ENCODE measurements around the gene RDM1. TPM values are rescaled to one million over a fixed set of nuclear protein-coding genes. Genes with fewer than 3 reads are reported as not detected.

The RDM1 gene
- total RNA-seq, 1 donor from 2014 or later, result 0.35 TPM

DNA sequence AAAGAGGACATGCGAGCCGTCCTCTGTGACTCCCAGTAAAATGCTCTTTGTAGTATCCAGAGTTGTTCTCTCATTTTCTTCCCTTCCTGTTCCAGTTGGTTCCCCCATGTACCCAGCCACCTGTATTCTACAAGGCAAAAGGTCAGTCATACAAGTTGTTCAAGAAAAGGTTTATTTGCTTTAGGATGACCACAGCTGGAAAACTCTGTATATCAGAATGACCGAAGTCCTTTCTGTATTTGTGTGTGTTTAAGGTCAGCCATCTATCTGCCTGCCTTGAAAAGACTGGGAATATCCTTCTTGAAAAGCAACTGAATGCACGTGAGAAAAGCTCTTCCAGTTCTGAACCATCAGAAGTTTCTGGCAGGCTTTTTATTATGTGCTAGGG is 42.4 kb upstream of the RDM1 start:
- Mint-ChIP-seq H3K9me3 (ENCODE audit: low read depth) (no peaks in the 10 kb centered on the region), H3K27ac (ENCODE audit: unreplicated experiment) (no peak overlapping the region), H3K4me1 (ENCODE audit: low read depth) (peaks cover 11% of the 10 kb centered on the region), H3K36me3 (ENCODE audit: low read depth) (no peaks in the 10 kb centered on the region), H3K27me3 (ENCODE audit: low read depth) (peaks cover 3% of the 10 kb centered on the region), H3K4me3 (ENCODE audit: unreplicated experiment) (no peak overlapping the region)
- DNase-seq (ENCODE audit: low spot score), result no peak
- no peak for TF ChIP-seq CTCF (IDR thresholded peaks at IDR 0.05)

DNA sequence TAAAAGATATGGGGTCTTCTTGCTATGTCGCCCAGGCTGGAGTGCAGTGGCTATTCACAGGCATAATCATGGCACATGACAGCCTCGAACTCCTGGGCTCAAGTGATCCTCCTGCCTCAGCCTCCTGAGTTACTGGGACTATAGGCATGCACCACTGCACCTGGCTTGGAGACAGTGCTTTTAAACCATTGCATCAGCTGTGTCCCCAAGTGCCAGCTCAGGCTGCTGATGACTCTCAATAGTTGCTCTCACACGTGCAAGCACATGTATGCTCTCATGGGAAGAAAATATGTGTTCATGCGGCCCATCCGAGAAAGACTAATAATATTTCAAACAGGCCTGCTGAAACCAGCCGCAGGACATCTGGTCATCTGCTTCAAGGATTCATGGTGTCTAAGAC is 42.0 kb upstream of the RDM1 start:
- DNase-seq (ENCODE audit: low spot score), result no peak
- Mint-ChIP-seq H3K27me3 (ENCODE audit: low read depth) (peaks cover 4% of the 10 kb centered on the region), H3K4me3 (ENCODE audit: unreplicated experiment) (no peak overlapping the region), H3K36me3 (ENCODE audit: low read depth) (no peaks in the 10 kb centered on the region), H3K9me3 (ENCODE audit: low read depth) (no peaks in the 10 kb centered on the region), H3K4me1 (ENCODE audit: low read depth) (peaks cover 11% of the 10 kb centered on the region), H3K27ac (ENCODE audit: unreplicated experiment) (no peak overlapping the region)
- TF ChIP-seq CTCF (IDR thresholded peaks at IDR 0.05), result no peak

DNA sequence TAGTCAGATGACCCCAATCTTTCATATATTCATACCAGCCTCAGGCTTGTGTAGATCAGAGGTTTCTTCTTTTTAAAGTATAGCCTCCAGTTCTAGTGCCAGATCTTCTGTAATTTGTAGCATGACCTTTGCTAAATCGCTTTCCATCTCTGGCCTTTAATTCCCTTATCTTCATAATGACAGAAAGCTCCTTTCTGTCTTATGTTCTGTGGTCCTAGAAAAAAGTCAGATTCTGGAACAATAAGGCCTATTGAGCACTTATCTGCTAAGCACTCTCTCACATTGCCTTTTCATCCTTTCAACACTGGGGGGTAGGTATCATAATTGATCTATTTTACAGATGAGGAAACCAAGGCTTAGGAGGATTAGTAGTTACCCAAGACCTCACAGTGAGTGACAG is 41.5 kb upstream of the RDM1 start:
- no peak overlapping the region for H3K4me3 Mint-ChIP-seq (ENCODE audit: unreplicated experiment)
- peaks cover 4% of the 10 kb centered on the region for H3K27me3 Mint-ChIP-seq (ENCODE audit: low read depth)
- no peak overlapping the region for H3K27ac Mint-ChIP-seq (ENCODE audit: unreplicated experiment)
- H3K36me3 Mint-ChIP-seq (ENCODE audit: low read depth), result no peaks in the 10 kb centered on the region
- TF ChIP-seq CTCF (IDR thresholded peaks at IDR 0.05), result no peak
- H3K9me3 Mint-ChIP-seq (ENCODE audit: low read depth), result no peaks in the 10 kb centered on the region
- peaks cover 11% of the 10 kb centered on the region for H3K4me1 Mint-ChIP-seq (ENCODE audit: low read depth)
- DNase-seq (ENCODE audit: low spot score), result no peak

GRCh38 chr17:35969558-35970380 is 39.2 kb upstream of the RDM1 start:
- Mint-ChIP-seq H3K9me3 (ENCODE audit: low read depth) (no peaks in the 10 kb centered on the region), H3K4me1 (ENCODE audit: low read depth) (peaks cover 11% of the 10 kb centered on the region), H3K27ac (ENCODE audit: unreplicated experiment) (no peak overlapping the region), H3K36me3 (ENCODE audit: low read depth) (no peaks in the 10 kb centered on the region), H3K4me3 (ENCODE audit: unreplicated experiment) (no peak overlapping the region), H3K27me3 (ENCODE audit: low read depth) (peaks cover 7% of the 10 kb centered on the region)
- TF ChIP-seq CTCF (IDR thresholded peaks at IDR 0.05), result peak; percentile 89
- no peak for DNase-seq (ENCODE audit: low spot score)

GRCh38 chr17:35968520-35969054 is 38.0 kb upstream of the RDM1 start:
- Mint-ChIP-seq H3K27ac (ENCODE audit: unreplicated experiment) (no peak overlapping the region), H3K4me3 (ENCODE audit: unreplicated experiment) (no peak overlapping the region), H3K36me3 (ENCODE audit: low read depth) (no peaks in the 10 kb centered on the region), H3K9me3 (ENCODE audit: low read depth) (no peaks in the 10 kb centered on the region), H3K27me3 (ENCODE audit: low read depth) (peaks cover 15% of the 10 kb centered on the region), H3K4me1 (ENCODE audit: low read depth) (peaks cover 5% of the 10 kb centered on the region)
- TF ChIP-seq CTCF (IDR thresholded peaks at IDR 0.05), result no peak
- no peak for DNase-seq (ENCODE audit: low spot score)
